Omental fat pad (tissue), 4 donors: ENCODE data around the gene WDR27. TPM values are rescaled to one million over a fixed set of nuclear protein-coding genes. Genes with fewer than 3 reads are reported as not detected.

ENCODE experiments used
- ATAC-seq: fragments of 150-250 bp; one replicate; pipeline ENCODE4 v1.9.1; 2016; ENCODE audit warnings: mild to moderate bottlenecking, moderate library complexity; ENCODE audit not compliant: low FRiP score
- DNase-seq: peaks from one replicate; pipeline ENCODE4 v3.0.0-alpha.2; 2019; ENCODE audit warnings: low spot score
- total RNA-seq, 4 donors: library from RNA; depleted of rRNA; stranded (reverse); fragments of >200 nt; gene quantifications; one replicate each; pipeline ENCODE4 v1.1.0, GENCODE V29; 2016
- TF ChIP-seq, protein P1 (sequence below), 3 donors: fragments of 450-650 bp; IDR thresholded peaks; one replicate each; pipeline ENCODE4 v1.5.1; 2016 to 2017; ENCODE audit warnings: antibody characterized with exemption in 3 of 3, mild to moderate bottlenecking in 3 of 3, moderate library complexity in 2 of 3

Gene WDR27
- total RNA-seq, 4 donors from 2014 or later, result 18.9 to 35.9 (median 21.7) TPM

- DNase-seq (no peak), ATAC-seq (no peak)
- TF ChIP-seq, protein P1, sequence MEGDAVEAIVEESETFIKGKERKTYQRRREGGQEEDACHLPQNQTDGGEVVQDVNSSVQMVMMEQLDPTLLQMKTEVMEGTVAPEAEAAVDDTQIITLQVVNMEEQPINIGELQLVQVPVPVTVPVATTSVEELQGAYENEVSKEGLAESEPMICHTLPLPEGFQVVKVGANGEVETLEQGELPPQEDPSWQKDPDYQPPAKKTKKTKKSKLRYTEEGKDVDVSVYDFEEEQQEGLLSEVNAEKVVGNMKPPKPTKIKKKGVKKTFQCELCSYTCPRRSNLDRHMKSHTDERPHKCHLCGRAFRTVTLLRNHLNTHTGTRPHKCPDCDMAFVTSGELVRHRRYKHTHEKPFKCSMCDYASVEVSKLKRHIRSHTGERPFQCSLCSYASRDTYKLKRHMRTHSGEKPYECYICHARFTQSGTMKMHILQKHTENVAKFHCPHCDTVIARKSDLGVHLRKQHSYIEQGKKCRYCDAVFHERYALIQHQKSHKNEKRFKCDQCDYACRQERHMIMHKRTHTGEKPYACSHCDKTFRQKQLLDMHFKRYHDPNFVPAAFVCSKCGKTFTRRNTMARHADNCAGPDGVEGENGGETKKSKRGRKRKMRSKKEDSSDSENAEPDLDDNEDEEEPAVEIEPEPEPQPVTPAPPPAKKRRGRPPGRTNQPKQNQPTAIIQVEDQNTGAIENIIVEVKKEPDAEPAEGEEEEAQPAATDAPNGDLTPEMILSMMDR (IDR thresholded peaks at IDR 0.05), result no peak
Measured at GRCh38 chr6:169577236-169577635, 124.6 kb downstream of the WDR27 start.

GRCh38 chr6:169575821-169576220 lies 126.0 kb downstream of the WDR27 start:
- ATAC-seq, result no peak
- DNase-seq, result no peak
- TF ChIP-seq, protein P1 (IDR thresholded peaks at IDR 0.05), result no peak

GRCh38 chr6:169575365-169575764 lies 126.5 kb downstream of the WDR27 start:
- TF ChIP-seq, protein P1 (IDR thresholded peaks at IDR 0.05), result no peak
- DNase-seq (no peak), ATAC-seq (no peak)

DNA sequence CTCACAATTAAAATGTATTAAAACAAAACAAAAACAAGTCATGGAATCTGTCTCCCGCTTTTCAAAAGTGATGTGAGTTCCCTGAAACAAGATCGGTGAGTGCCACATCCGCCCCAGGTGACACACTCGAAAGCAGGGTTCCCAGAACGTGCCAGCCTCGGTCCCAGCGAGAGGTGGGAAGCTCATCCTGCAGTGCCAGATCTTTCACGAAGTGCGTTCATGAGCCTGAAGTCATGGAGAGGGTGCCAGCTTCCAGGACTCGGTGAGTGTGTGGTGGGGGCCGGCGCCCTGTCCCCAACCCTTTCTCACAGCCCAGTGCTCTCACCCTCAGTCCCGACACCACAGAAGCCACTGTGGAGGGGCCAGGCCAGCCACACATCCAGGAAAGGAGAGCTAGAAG lies 127.4 kb downstream of the WDR27 start:
- TF ChIP-seq, protein P1 (IDR thresholded peaks at IDR 0.05), result no peak
- ATAC-seq, result no peak
- DNase-seq, result no peak

GRCh38 chr6:169573883-169574282 lies 127.9 kb downstream of the WDR27 start:
- ATAC-seq (no peak), DNase-seq (no peak)
- TF ChIP-seq, protein P1 (IDR thresholded peaks at IDR 0.05), result no peak

GRCh38 chr6:169571123-169571962 lies 130.5 kb downstream of the WDR27 start:
- no peak for DNase-seq
- no peak for ATAC-seq
- TF ChIP-seq, protein P1 (IDR thresholded peaks at IDR 0.05), result no peak
